AG09319 (cell line): ENCODE measurements around the gene USO1.

Experiments used
- DNase-seq: peaks from one replicate; pipeline ENCODE4 v3.0.0-alpha.2; 2010; ENCODE audit warnings: low read depth; ENCODE audit errors: extremely low read depth
- TF ChIP-seq, protein P1 (sequence below): IDR thresholded peaks from 2 replicates; pipeline ENCODE4 v1.5.1; 2011; ENCODE audit warnings: low read depth, mild to moderate bottlenecking, inconsistent platforms, low read length, moderate library complexity

USO1 gene

DNA sequence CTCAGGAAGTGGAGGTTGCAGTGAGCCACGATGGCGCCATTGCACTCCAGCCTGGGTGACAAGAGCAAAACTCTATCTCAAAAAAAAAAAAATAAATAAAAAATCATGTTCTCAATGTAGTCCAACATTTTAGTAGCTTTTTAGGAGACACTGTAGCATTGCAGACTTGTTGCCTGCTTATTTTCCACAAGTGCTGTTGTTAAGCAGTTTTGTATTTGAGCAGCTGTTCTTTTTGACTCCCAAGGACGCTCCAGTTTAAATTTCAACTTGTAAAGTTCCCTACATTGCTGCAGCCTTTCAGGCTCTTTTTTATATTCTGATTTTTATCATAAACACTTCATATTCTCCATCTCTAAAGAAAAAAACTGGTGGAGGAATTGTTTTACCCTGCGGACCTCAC, 94.7 kb downstream of the USO1 start:
- TF ChIP-seq, protein P1, sequence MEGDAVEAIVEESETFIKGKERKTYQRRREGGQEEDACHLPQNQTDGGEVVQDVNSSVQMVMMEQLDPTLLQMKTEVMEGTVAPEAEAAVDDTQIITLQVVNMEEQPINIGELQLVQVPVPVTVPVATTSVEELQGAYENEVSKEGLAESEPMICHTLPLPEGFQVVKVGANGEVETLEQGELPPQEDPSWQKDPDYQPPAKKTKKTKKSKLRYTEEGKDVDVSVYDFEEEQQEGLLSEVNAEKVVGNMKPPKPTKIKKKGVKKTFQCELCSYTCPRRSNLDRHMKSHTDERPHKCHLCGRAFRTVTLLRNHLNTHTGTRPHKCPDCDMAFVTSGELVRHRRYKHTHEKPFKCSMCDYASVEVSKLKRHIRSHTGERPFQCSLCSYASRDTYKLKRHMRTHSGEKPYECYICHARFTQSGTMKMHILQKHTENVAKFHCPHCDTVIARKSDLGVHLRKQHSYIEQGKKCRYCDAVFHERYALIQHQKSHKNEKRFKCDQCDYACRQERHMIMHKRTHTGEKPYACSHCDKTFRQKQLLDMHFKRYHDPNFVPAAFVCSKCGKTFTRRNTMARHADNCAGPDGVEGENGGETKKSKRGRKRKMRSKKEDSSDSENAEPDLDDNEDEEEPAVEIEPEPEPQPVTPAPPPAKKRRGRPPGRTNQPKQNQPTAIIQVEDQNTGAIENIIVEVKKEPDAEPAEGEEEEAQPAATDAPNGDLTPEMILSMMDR = no peak
- no peak for DNase-seq

DNA sequence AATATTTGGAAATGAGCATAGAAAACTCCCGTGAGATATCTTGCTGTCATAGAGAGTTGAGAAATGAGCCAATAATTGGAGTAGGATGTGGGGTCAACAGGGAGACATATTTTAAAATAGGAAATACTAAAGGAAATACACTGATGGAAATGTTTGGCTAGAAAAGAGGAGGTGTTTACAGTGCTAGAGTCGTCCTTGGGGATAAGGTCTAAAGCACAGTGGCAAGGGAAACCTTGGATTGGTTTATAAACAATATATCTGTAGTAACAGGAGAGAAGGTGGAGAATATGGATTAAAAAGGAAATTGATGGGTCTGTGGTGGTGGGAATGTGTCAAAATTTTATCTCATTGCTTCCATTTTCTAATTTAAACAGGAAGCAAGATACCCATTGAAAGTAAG, 95.8 kb downstream of the USO1 start:
- DNase-seq = no peak
- TF ChIP-seq, protein P1 = no peak

DNA sequence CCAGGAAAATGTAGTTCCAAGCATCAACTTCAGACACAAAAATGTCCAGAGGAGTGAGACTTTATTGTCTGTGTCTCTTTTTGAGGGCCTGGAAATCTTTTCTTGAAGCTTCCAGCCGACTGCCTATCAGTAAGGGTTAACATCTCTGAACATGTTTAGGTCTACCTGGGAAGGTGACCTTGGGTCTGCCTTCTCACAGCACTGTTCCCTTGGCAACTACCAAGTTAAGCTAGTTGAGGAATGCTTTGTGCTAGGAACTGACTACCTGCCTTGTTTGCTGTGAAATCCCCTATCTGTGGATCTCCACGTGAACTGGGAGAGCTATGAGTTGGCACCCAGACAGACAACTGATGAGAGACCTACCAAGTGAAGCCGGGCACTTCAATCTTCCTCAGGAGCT, 96.3 kb downstream of the USO1 start:
- TF ChIP-seq, protein P1 = no peak
- DNase-seq = no peak

DNA sequence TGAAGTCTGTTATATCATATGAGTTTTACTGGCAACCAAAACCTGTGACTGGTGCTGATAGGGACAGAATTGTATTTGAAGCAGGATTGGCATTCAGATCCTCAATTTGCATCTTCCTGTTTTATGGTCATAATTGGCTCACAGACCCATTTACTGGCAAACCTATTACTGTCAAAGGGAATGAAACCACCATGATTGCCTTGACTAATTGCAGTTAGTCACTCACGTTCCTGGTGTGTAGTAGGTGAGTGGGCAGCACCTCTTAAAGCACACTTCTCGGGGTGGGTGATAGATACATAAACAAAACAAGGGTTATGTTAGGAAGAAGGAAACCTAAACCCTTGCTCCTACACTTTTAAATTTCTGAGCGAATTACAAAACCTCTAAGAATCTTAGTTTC, 96.8 kb downstream of the USO1 start:
- TF ChIP-seq, protein P1 = no peak
- no peak for DNase-seq

DNA sequence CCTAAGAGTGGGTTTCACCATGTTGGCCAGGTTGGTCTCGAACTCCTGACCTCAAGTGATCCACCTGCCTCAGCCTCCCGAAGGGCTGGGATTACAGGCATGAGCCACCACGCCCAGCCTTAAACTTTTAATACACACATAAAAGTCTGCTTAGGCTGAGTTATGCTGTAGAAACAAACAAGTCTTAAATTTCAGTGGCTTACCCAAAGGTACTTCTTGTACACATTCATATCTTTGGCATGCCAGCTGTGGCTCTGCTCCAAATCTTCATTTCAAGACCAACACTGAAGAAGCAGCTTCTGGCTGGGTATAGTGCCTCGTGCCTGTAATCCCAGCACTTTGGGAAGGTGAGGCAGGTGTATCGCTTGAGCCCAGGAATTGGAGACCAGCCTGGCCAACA, 97.6 kb downstream of the USO1 start:
- DNase-seq = no peak
- TF ChIP-seq, protein P1 = no peak

DNA sequence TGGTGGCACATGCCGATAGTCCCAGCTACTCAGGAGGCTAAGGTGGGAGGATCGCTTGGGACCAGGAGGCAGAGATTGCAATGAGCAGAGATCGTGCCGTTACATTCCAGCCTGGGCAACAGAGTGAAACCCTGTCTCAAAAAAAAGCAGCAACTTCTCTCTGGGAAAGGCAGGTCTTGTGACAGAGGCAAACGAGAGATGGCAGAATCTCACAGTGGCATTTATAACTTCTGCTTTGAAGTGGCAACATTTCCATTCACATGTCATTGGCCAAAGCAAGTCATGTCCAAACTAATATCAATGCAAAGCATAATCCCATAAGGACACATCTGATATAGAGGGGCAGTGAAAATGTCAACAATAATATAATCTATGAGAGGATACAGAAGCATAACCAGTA, 98.0 kb downstream of the USO1 start:
- DNase-seq = no peak
- TF ChIP-seq, protein P1 = no peak

DNA sequence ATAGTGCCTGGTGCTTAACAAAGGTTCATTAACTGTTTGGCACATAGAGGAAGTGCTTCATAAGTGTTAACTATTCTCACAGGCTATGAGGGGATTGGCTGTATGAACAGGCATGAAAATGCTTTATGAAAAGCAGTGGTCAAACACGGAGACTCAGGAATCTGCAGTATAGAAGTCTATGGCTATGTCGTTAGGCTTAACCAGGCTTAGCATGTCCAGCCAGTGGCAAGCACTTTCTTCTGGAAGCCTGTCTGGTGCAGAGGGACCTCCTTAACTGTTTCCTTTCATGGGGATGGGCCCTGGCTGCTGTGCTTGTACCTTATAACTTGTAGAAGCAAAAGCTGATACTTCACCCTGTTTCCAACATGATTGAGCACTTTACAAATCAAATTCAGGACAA, 99.4 kb downstream of the USO1 start:
- DNase-seq = no peak
- TF ChIP-seq, protein P1 = no peak
